Activated CD4-positive, alpha-beta T cell treated with anti-CD3 and anti-CD28 coated beads, Interleukin-2, amount 10 ng/mL, durations not matched to agents 24 days and 14 days (primary cell): Measurements from ENCODE around the gene FAM234B. TPM values are rescaled to one million over a fixed set of nuclear protein-coding genes. Genes with fewer than 3 reads are reported as not detected.
"Not testable (repeated sequence)": the region's sequence is repeated elsewhere in the genome, so short reads cannot be mapped to it uniquely, and the experiment has no call there.

Experiments
- DNase-seq: peaks from one replicate; pipeline ENCODE4 v3.0.0; 2022
- H3K27ac Mint-ChIP-seq: one replicate; pipeline ENCODE4 v1.8.0; 2022; ENCODE audit warnings: mild to moderate bottlenecking, mixed read lengths
- H3K27me3 Mint-ChIP-seq: one replicate; pipeline ENCODE4 v1.8.0; 2022; ENCODE audit warnings: mixed read lengths
- H3K36me3 Mint-ChIP-seq: one replicate; pipeline ENCODE4 v1.8.0; 2022; ENCODE audit warnings: low read depth, mild to moderate bottlenecking, mixed read lengths
- H3K4me1 Mint-ChIP-seq: one replicate; pipeline ENCODE4 v1.8.0; 2021; ENCODE audit warnings: mixed read lengths
- H3K4me3 Mint-ChIP-seq: one replicate; pipeline ENCODE4 v1.8.0; 2022; ENCODE audit warnings: mild to moderate bottlenecking, moderate library complexity, mixed read lengths
- H3K9me3 Mint-ChIP-seq: one replicate; pipeline ENCODE4 v1.8.0; 2021; ENCODE audit warnings: mixed read lengths
- intact Hi-C: fragments of 100-400 bp; cut with micrococcal nuclease; formaldehyde crosslinking; loops from one replicate; pipeline ENCODE4 v1.15.1; 2023
- total RNA-seq: library from RNA; stranded (reverse); gene quantifications from 2 replicates; pipeline ENCODE4 v1.2.3, GENCODE V29; 2022

The FAM234B gene
- total RNA-seq, 1 donor from 2014 or later: 9.0 TPM

DNA sequence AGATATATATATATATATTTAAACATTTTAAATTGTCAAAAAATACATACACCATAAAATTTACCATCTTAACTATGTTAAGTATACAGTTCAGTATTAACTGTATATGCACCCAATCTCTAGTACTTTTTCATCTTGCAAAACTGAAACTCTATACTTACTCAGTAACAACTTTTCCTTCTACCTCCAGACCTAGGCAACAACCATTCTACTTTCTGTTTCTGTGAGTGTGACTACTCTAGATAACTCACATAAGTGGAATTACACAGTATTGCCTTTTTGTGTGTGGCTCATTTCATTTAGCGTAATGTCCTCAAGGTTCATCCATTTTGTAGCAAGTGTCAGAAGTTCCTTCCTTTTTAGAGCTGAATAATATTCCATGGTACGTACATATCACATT, 8.2 kb downstream of the FAM234B start:
- Mint-ChIP-seq H3K27me3 (no peaks in the 10 kb centered on the region), H3K27ac (no peak overlapping the region), H3K9me3 (peaks cover 7% of the 10 kb centered on the region), H3K4me1 (peaks cover 4% of the 10 kb centered on the region), H3K4me3 (no peak overlapping the region), H3K36me3 (peaks cover 6% of the 10 kb centered on the region)
- no peak for DNase-seq
- intact Hi-C loops: no loop called here

GRCh38 chr12:13053617-13054016, 9.4 kb downstream of the FAM234B start:
- H3K27ac Mint-ChIP-seq, H3K9me3 Mint-ChIP-seq, H3K4me1 Mint-ChIP-seq, H3K4me3 Mint-ChIP-seq, H3K27me3 Mint-ChIP-seq, intact Hi-C loops, DNase-seq, H3K36me3 Mint-ChIP-seq: not testable (repeated sequence)

DNA sequence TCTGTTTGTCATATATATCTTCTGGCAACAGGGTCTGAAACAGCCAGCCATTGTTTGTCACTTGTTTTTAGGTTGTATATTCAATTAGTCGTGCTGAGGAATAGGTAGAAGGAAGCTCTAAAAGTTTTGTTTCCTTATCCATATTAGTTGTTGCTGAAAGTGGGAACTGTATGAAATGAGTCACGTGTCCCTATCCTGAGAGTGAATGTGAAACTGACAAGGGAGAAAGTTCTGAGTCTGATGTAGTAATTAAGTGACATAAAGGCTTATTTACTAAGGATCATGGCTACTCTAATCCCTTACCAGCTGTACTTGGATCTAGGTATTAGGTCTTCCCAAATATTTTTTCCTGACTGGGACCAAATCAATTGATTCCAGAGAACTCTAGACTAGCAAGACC, 16.4 kb downstream of the FAM234B start:
- DNase-seq: no peak

DNA sequence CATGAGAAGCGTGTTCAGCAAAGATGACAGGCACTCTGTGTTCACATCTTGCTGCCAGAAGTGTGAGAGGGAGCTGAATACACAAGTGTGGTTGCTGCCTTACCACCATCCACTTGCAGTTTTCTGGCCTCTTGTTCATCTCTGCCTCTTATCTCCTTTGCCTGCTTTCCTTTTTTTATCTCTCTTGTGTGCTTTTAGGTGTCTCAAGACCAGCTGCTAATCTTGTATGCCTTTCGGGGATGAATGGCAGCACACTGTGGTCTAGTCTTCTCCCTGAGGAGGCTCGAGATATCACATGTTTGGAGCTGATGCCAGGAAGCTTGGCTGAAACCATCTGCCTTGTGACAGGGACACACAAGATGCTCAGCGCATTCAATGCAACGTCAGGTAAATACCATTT, 17.2 kb downstream of the FAM234B start:
- no peaks in the 10 kb centered on the region for H3K27me3 Mint-ChIP-seq
- no peaks in the 10 kb centered on the region for H3K9me3 Mint-ChIP-seq
- H3K36me3 Mint-ChIP-seq: peaks cover 4% of the 10 kb centered on the region
- H3K4me1 Mint-ChIP-seq: no peaks in the 10 kb centered on the region
- H3K4me3 Mint-ChIP-seq: no peak overlapping the region
- no peak for DNase-seq
- H3K27ac Mint-ChIP-seq: no peak overlapping the region
- intact Hi-C loops: no loop called here

More for the DNA sequence above, 16.4 kb downstream of the FAM234B start:
- intact Hi-C loops: no loop called here
- H3K9me3 Mint-ChIP-seq: no peaks in the 10 kb centered on the region
- no peaks in the 10 kb centered on the region for H3K27me3 Mint-ChIP-seq
- no peaks in the 10 kb centered on the region for H3K4me1 Mint-ChIP-seq
- no peak overlapping the region for H3K27ac Mint-ChIP-seq
- no peak overlapping the region for H3K4me3 Mint-ChIP-seq
- peaks cover 5% of the 10 kb centered on the region for H3K36me3 Mint-ChIP-seq

GRCh38 chr12:13062669-13063068, 18.5 kb downstream of the FAM234B start:
- intact Hi-C loops: no loop called here
- Mint-ChIP-seq H3K9me3 (no peaks in the 10 kb centered on the region), H3K4me1 (peaks cover 4% of the 10 kb centered on the region), H3K27ac (no peak overlapping the region), H3K4me3 (no peak overlapping the region), H3K36me3 (peaks cover 3% of the 10 kb centered on the region), H3K27me3 (no peaks in the 10 kb centered on the region)
- no peak for DNase-seq

GRCh38 chr12:13066014-13066413, 21.8 kb downstream of the FAM234B start:
- Mint-ChIP-seq H3K36me3 (peaks cover 5% of the 10 kb centered on the region), H3K27me3 (no peaks in the 10 kb centered on the region), H3K9me3 (no peaks in the 10 kb centered on the region), H3K4me3 (no peak overlapping the region), H3K4me1 (peaks cover 4% of the 10 kb centered on the region), H3K27ac (no peak overlapping the region)
- no peak for DNase-seq
- intact Hi-C loops: no loop called here

DNA sequence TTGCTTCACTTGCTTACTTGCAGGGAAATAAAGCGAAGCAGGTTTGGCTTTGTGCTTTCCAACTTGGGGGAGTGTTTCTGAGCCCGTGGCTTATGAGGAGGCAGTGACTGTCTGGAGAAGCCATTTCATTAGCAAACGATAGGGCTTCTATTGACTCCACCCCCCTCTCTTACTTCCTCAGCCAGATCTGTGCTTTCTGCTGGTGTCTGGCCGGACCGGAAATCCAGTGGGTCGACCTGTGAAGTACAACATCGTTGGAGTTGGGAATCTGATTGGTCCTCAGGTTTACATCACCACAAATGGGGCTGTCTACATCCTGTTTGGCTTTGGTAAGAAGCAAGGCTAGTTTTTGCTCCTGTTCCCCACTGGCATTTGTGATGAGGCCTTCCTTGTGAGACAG, 22.3 kb downstream of the FAM234B start:
- no peak overlapping the region for H3K4me3 Mint-ChIP-seq
- no peaks in the 10 kb centered on the region for H3K27me3 Mint-ChIP-seq
- intact Hi-C loops: no loop called here

GRCh38 chr12:13067322-13067721, 23.1 kb downstream of the FAM234B start:
- H3K36me3 Mint-ChIP-seq: peaks cover 9% of the 10 kb centered on the region
- no peaks in the 10 kb centered on the region for H3K27me3 Mint-ChIP-seq
- H3K4me1 Mint-ChIP-seq: peaks cover 4% of the 10 kb centered on the region
- H3K9me3 Mint-ChIP-seq: no peaks in the 10 kb centered on the region
- no peak overlapping the region for H3K4me3 Mint-ChIP-seq
- intact Hi-C loops: no loop called here
- no peak overlapping the region for H3K27ac Mint-ChIP-seq
- no peak for DNase-seq

More for the DNA sequence above, 22.3 kb downstream of the FAM234B start:
- Mint-ChIP-seq H3K27ac (no peak overlapping the region), H3K36me3 (peaks cover 6% of the 10 kb centered on the region), H3K4me1 (peaks cover 4% of the 10 kb centered on the region), H3K9me3 (no peaks in the 10 kb centered on the region)
- DNase-seq: no peak

DNA sequence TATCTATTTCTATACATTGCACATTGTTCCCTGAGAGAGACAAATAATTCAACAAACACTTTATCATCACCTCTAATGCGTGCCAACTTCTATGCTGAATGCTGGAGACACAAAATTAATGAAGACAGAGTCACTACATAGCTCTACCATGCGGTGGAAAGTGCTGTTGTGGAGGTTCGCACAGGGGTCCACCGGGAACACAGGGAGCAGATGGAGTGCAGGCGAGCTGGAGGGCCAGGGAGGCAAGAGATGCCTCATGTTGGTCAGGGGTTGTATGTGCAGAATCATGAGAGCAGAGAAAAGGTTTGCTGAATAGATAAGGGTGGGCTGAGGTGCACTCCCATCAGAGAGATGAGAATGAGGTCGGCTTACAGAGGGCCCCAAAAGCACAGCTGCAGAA, 25.2 kb downstream of the FAM234B start:
- peaks cover 4% of the 10 kb centered on the region for H3K4me1 Mint-ChIP-seq
- no peak overlapping the region for H3K4me3 Mint-ChIP-seq
- no peaks in the 10 kb centered on the region for H3K27me3 Mint-ChIP-seq
- intact Hi-C loops: no loop called here
- no peaks in the 10 kb centered on the region for H3K9me3 Mint-ChIP-seq
- DNase-seq: no peak
- H3K27ac Mint-ChIP-seq: no peak overlapping the region
- H3K36me3 Mint-ChIP-seq: peaks cover 11% of the 10 kb centered on the region

DNA sequence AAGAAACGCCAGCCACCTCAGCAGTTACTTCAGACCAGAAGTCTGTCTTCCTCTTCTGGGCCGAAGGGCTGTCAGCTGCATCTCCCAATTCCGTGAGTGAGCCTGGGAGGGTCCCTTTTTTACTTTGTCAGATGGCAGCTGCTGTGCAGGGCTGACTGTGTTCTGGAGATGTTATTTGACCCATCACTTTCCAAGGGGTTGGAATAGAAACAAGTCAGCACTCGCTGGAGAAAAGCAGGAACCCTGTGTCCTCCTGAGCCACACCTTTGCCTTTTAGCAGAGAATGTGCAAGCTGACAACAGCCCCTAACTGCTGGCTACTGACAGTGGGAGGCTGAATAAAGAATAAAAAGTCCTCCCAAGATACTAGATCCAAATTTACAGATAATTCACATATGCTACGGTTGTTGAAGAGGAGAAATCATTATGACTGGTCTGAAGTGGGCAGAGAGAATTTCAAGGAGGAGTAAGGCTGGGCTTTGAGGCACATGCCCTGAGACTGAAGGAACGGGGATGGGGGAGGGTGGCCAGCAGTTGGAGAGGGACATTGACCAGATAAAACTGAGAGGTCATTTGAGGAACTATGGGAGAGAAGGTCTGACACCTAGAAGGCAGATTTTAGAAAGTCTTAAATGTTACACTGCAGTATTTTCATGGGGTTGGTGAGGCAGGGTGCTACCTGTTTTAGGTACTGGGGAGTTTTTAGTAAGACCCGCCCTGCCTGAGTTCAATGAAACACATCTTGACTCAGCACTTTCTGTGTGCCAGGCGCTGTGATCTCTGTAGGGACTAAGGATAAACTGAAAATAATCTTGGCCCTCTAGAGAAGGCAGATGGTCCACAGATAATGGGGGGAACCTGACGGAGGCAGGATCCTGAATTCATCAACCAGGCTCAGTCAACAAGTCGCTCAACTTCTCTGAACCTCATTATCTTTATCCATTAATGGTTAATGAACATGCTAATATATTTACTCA, 27.4 kb downstream of the FAM234B start:
- Mint-ChIP-seq H3K4me1 (peaks cover 4% of the 10 kb centered on the region), H3K27me3 (no peaks in the 10 kb centered on the region), H3K9me3 (no peaks in the 10 kb centered on the region), H3K4me3 (no peak overlapping the region), H3K27ac (no peak overlapping the region), H3K36me3 (peaks cover 16% of the 10 kb centered on the region)
- no peak for DNase-seq
- intact Hi-C loops: no loop called here

DNA sequence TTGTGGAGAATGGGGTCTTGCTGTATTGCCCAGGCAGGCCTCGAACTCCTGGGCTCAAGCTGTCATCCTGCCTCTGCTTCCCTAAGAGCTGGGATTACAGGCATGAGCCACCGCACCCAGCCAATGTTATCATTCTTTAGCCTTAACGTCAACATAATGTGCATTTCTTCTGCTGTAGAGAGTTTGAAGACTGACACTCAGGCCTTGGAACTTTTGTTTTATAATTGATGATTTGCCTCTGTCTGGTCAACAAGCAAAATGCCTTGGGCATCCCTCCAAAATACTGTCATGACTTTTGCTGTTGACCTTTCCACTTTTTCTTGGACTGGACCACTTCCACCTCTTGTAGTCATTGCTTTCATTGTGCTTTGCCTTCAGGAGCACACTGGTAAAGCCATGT, 29.0 kb downstream of the FAM234B start:
- intact Hi-C loops: no loop called here

GRCh38 chr12:13074396-13075117, 30.4 kb downstream of the FAM234B start:
- Mint-ChIP-seq H3K9me3 (no peaks in the 10 kb centered on the region), H3K4me1 (no peaks in the 10 kb centered on the region), H3K36me3 (peaks cover 10% of the 10 kb centered on the region), H3K27me3 (no peaks in the 10 kb centered on the region), H3K4me3 (no peak overlapping the region), H3K27ac (no peak overlapping the region)
- intact Hi-C loops: no loop called here
- DNase-seq: no peak

More for the DNA sequence above, 29.0 kb downstream of the FAM234B start:
- no peak for DNase-seq
- no peak overlapping the region for H3K4me3 Mint-ChIP-seq
- H3K9me3 Mint-ChIP-seq: no peaks in the 10 kb centered on the region
- no peak overlapping the region for H3K27ac Mint-ChIP-seq
- no peaks in the 10 kb centered on the region for H3K4me1 Mint-ChIP-seq
- H3K27me3 Mint-ChIP-seq: no peaks in the 10 kb centered on the region
- peaks cover 16% of the 10 kb centered on the region for H3K36me3 Mint-ChIP-seq

GRCh38 chr12:13075118-13075480, 30.9 kb downstream of the FAM234B start:
- Mint-ChIP-seq H3K9me3 (no peaks in the 10 kb centered on the region), H3K27ac (no peak overlapping the region), H3K27me3 (no peaks in the 10 kb centered on the region), H3K36me3 (peaks cover 10% of the 10 kb centered on the region), H3K4me3 (no peak overlapping the region), H3K4me1 (no peaks in the 10 kb centered on the region)
- intact Hi-C loops: no loop called here
- DNase-seq: no peak

DNA sequence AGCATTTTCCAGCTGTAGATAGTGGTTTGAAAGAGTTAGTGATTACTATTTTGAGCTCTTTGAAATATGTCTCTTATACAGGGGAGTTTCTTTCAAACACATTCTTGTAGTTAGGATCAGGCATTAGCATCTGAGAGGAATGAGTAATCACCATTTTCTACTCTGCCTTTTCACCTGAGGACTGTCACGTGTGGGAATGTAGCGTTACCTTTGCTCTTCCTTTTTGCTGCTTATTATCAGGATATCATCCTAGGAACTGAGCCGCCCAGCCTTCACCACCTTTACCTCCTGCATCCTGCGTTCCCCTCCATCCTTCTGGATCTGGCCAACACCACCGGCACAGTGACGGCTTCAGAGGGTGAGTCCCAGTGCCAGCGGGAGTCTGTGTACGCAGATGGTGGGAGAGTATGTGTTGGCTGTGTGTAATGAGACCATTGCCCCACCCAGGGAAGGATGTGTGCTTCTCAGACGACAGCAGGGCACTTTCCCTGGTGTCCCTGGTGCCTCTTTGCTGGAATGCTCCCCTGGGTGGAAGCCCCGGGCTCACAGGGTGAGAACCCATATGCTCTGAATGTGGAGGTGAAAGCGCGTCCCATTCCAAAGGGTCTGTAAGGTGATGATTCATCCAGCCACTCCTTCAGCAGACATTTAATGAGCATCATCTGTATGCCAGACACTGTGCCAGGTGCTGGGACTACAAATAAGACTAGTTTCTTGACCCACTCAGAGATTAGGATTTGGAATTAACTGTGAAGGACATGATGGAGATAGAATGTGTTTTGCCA, 31.8 kb downstream of the FAM234B start:
- H3K4me1 Mint-ChIP-seq: no peaks in the 10 kb centered on the region
- no peaks in the 10 kb centered on the region for H3K27me3 Mint-ChIP-seq
- peaks cover 13% of the 10 kb centered on the region for H3K36me3 Mint-ChIP-seq
- no peak for DNase-seq
- no peak overlapping the region for H3K27ac Mint-ChIP-seq
- H3K4me3 Mint-ChIP-seq: no peak overlapping the region
- intact Hi-C loops: no loop called here
- H3K9me3 Mint-ChIP-seq: no peaks in the 10 kb centered on the region
